K562 (cell line): ENCODE data around the gene POMC.
"Not testable (repeated sequence)": the region's sequence is repeated elsewhere in the genome, so short reads cannot be mapped to it uniquely, and the experiment has no call there.

Experiments used
- C11orf30 ChIP-seq: fragments of 450-650 bp; IDR thresholded peaks from 2 replicates; pipeline ENCODE4 v1.6.1; 2016; ENCODE audit warnings: low read depth, mild to moderate bottlenecking
- ELF4 ChIP-seq: fragments of 450-650 bp; formaldehyde crosslinking; IDR thresholded peaks from 2 replicates; pipeline ENCODE4 v1.4.0; 2022; ENCODE audit warnings: missing genetic modification characterization
- ETV5 ChIP-seq: sonication (generic); formaldehyde crosslinking; IDR thresholded peaks from 2 replicates; pipeline ENCODE4 v1.4.0; 2020; ENCODE audit warnings: low read depth, mild to moderate bottlenecking, missing genetic modification reagents
- HNRNPUL1 ChIP-seq: fragments of 200-400 bp; formaldehyde crosslinking; IDR thresholded peaks from 2 replicates; pipeline ENCODE4 v1.6.1; 2017; ENCODE audit warnings: low read length
- ZNF124 ChIP-seq: sonication (generic); formaldehyde crosslinking; IDR thresholded peaks from 2 replicates; pipeline ENCODE4 v1.8.1; 2022; ENCODE audit warnings: missing genetic modification reagents
- ZNF24 ChIP-seq: fragments of 450-650 bp; IDR thresholded peaks from 2 replicates; pipeline ENCODE4 v1.6.1; 2016
- TF ChIP-seq, protein P1 (sequence below), 3 experiments: IDR thresholded peaks in 2 of 3; conservative IDR thresholded peaks in 1 of 3; 2 replicates each; pipeline ENCODE4 v1.5.1; 2011 to 2012; ENCODE audit warnings: low read length in 3 of 3, mild to moderate bottlenecking in 3 of 3, control low read depth in 2 of 3, improper control_type of control experiment in 1 of 3, inconsistent platforms in 1 of 3, low read depth in 1 of 3, mixed read lengths in 1 of 3, moderate library complexity in 1 of 3; ENCODE audit not compliant: insufficient read depth in 2 of 3

DNA sequence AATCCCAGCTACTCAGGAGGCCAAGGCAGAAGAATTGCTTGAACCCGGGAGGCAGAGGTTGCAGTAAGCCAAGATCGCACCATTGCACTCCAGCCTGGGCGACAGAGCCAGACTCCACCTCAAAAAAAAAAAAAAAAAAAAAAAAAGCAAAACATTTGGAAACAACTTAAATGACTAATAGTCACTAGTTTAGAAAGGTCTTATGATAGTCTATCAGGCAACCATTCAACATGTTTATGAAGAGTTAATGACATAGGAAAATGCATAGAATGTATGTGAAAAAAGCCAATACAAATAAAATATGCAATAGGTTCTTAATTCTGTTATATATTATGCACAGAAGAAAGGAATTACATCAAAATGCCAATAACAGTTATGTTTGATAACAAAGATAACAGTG lies 41.3 kb downstream of the POMC start:
- TF ChIP-seq, protein P1, sequence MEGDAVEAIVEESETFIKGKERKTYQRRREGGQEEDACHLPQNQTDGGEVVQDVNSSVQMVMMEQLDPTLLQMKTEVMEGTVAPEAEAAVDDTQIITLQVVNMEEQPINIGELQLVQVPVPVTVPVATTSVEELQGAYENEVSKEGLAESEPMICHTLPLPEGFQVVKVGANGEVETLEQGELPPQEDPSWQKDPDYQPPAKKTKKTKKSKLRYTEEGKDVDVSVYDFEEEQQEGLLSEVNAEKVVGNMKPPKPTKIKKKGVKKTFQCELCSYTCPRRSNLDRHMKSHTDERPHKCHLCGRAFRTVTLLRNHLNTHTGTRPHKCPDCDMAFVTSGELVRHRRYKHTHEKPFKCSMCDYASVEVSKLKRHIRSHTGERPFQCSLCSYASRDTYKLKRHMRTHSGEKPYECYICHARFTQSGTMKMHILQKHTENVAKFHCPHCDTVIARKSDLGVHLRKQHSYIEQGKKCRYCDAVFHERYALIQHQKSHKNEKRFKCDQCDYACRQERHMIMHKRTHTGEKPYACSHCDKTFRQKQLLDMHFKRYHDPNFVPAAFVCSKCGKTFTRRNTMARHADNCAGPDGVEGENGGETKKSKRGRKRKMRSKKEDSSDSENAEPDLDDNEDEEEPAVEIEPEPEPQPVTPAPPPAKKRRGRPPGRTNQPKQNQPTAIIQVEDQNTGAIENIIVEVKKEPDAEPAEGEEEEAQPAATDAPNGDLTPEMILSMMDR (IDR thresholded peaks at IDR 0.05 in 2 of 3, conservative IDR thresholded peaks at IDR 0.05 in 1 of 3; ENCODE audit: insufficient read depth in 2 of 3, low read depth in 1 of 3, low read length in 3 of 3) = not testable (repeated sequence)
- not testable (repeated sequence) for TF ChIP-seq ZNF24; ZNF124 (CRISPR knock-in tag); HNRNPUL1; ELF4 (CRISPR knock-in tag); C11orf30; ETV5 (CRISPR knock-in tag)
